Measurements from ENCODE around the gene GULP1.

GRCh38 chr2:188607501-188607900 lies 315.8 kb downstream of the GULP1 start:
- TF ChIP-seq EZH2 (IDR thresholded peaks at IDR 0.05; ENCODE audit: low read depth, unreplicated experiment) (no peak), CTCF (conservative IDR thresholded peaks at IDR 0.05; ENCODE audit: low read depth in 2 of 2) (no peak)

Data from GM23338 (cell line).